Endothelial cell of umbilical vein (primary cell): Measurements from ENCODE around the gene COX6B1.

Experiments
- EZH2 ChIP-seq: IDR thresholded peaks from 2 replicates; pipeline ENCODE4 v1.6.1; 2012; ENCODE audit warnings: borderline replicate concordance, low read depth, mild to moderate bottlenecking, moderate library complexity, low read length, inconsistent platforms; ENCODE audit not compliant: severe bottlenecking
- GATA2 ChIP-seq: IDR thresholded peaks from 2 replicates; pipeline ENCODE4 v1.7.0; 2011; ENCODE audit warnings: low read depth, mild to moderate bottlenecking, moderate library complexity, mixed read lengths, low read length; ENCODE audit not compliant: insufficient read length, insufficient read depth
- JUN ChIP-seq: IDR thresholded peaks from 2 replicates; pipeline ENCODE4 v1.6.1; 2011; ENCODE audit warnings: borderline replicate concordance, low read depth; ENCODE audit not compliant: insufficient read length, insufficient read depth
- MYC ChIP-seq: IDR thresholded peaks from one replicate; pipeline ENCODE4 v1.6.1; 2011; ENCODE audit warnings: mild to moderate bottlenecking, low read depth, low read length
- POLR2A ChIP-seq: IDR thresholded peaks from 2 replicates; pipeline ENCODE4 v1.6.1; 2012; ENCODE audit warnings: low read depth, mild to moderate bottlenecking, control low read depth, low read length
- POLR2AphosphoS5 ChIP-seq: IDR thresholded peaks from 2 replicates; pipeline ENCODE4 v1.6.1; 2012; ENCODE audit warnings: low read depth, mild to moderate bottlenecking, control low read depth, low read length, moderate library complexity; ENCODE audit not compliant: insufficient read depth
- TF ChIP-seq, protein P1 (sequence below), 2 donors: IDR thresholded peaks; 1 replicate in 1 of 2; 2 replicates in 1 of 2; pipeline ENCODE4 v1.5.1; 2011; ENCODE audit warnings: low read length in 2 of 2, mild to moderate bottlenecking in 2 of 2, moderate library complexity in 2 of 2, control low read depth in 1 of 2, inconsistent platforms in 1 of 2, low read depth in 1 of 2; ENCODE audit not compliant: insufficient read depth in 1 of 2; ENCODE audit errors: extremely low read depth in 1 of 2
- TF ChIP-seq, protein P2 (sequence below): IDR thresholded peaks from 2 replicates; pipeline ENCODE4 v1.6.1; 2011; ENCODE audit not compliant: insufficient read depth, insufficient read length

DNA sequence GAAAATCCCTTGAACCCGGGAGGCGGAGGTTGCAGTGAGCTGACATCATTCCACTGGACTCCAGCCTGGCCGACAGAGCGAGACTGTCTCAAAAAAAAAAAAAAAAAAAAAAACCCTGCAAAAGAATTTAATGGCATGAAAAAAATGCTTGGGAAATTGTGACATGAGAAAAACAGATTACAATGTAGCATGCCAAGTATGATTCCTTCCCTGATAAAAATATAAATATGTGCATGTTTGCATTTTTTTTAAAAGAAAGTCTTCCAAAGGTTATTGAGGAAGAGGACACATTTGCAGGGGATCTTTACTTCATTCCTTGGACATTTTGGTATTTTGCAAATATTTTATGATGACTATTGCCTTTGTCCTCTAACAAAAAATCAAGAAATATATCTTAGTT, 41.7 kb downstream of the COX6B1 start:
- TF ChIP-seq, protein P1, sequence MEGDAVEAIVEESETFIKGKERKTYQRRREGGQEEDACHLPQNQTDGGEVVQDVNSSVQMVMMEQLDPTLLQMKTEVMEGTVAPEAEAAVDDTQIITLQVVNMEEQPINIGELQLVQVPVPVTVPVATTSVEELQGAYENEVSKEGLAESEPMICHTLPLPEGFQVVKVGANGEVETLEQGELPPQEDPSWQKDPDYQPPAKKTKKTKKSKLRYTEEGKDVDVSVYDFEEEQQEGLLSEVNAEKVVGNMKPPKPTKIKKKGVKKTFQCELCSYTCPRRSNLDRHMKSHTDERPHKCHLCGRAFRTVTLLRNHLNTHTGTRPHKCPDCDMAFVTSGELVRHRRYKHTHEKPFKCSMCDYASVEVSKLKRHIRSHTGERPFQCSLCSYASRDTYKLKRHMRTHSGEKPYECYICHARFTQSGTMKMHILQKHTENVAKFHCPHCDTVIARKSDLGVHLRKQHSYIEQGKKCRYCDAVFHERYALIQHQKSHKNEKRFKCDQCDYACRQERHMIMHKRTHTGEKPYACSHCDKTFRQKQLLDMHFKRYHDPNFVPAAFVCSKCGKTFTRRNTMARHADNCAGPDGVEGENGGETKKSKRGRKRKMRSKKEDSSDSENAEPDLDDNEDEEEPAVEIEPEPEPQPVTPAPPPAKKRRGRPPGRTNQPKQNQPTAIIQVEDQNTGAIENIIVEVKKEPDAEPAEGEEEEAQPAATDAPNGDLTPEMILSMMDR (IDR thresholded peaks at IDR 0.05; ENCODE audit: extremely low read depth in 1 of 2, insufficient read depth in 1 of 2, low read depth in 1 of 2, low read length in 2 of 2): no peak
- no peak for TF ChIP-seq EZH2
- no peak for TF ChIP-seq JUN
- TF ChIP-seq POLR2AphosphoS5: no peak
- TF ChIP-seq POLR2A: no peak
- TF ChIP-seq, protein P2, sequence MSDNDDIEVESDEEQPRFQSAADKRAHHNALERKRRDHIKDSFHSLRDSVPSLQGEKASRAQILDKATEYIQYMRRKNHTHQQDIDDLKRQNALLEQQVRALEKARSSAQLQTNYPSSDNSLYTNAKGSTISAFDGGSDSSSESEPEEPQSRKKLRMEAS: no peak
- no peak for TF ChIP-seq MYC
- no peak for TF ChIP-seq GATA2
